Mesenchymal stem cell (in vitro differentiated cells and primary cell): ENCODE results near the gene RASA4B.
"Not testable (repeated sequence)": the region's sequence is repeated elsewhere in the genome, so short reads cannot be mapped to it uniquely, and the experiment has no call there.

ENCODE experiments used
- DNase-seq: peaks from one replicate; pipeline ENCODE4 v3.0.0-alpha.2; 2013
- H2AFZ ChIP-seq: one replicate; pipeline ENCODE4 v1.6.1; 2013; ENCODE audit warnings: low read depth, mild to moderate bottlenecking, control low read depth, inconsistent platforms, low read length, moderate library complexity
- H2AK5ac ChIP-seq: 2 replicates; pipeline ENCODE4 v1.6.1; 2013; ENCODE audit warnings: low read length, moderate library complexity, mild to moderate bottlenecking, inconsistent platforms; ENCODE audit not compliant: severe bottlenecking
- H2BK120ac ChIP-seq: one replicate; pipeline ENCODE4 v1.6.1; 2013; ENCODE audit warnings: low read depth, mild to moderate bottlenecking, inconsistent platforms, low read length, moderate library complexity
- H2BK12ac ChIP-seq, 2 experiments: one replicate each; pipeline ENCODE4 v1.6.1; 2013; ENCODE audit warnings: inconsistent platforms in 2 of 2, low read length in 2 of 2, mild to moderate bottlenecking in 2 of 2, moderate library complexity in 2 of 2, control low read depth in 1 of 2
- H2BK15ac ChIP-seq: one replicate; pipeline ENCODE4 v1.6.1; 2013; ENCODE audit warnings: mild to moderate bottlenecking, low read depth, inconsistent platforms; ENCODE audit not compliant: poor library complexity, severe bottlenecking
- H2BK5ac ChIP-seq: 2 replicates; pipeline ENCODE4 v1.6.1; 2013; ENCODE audit warnings: low read depth, mild to moderate bottlenecking, low read length, control low read depth, inconsistent platforms; ENCODE audit not compliant: poor library complexity, severe bottlenecking
- H3K14ac ChIP-seq, 2 experiments: one replicate each; pipeline ENCODE4 v1.6.1; 2013; ENCODE audit warnings: inconsistent platforms in 2 of 2, low read length in 2 of 2, control low read depth in 1 of 2, mild to moderate bottlenecking in 1 of 2, moderate library complexity in 1 of 2
- H3K18ac ChIP-seq, 2 experiments: one replicate each; pipeline ENCODE4 v1.6.1; 2013; ENCODE audit warnings: inconsistent platforms in 2 of 2, low read length in 2 of 2, control low read depth in 1 of 2, low read depth in 1 of 2, mild to moderate bottlenecking in 1 of 2
- H3K23ac ChIP-seq, 2 experiments: one replicate each; pipeline ENCODE4 v1.6.1; 2013; ENCODE audit warnings: inconsistent platforms in 2 of 2, low read length in 2 of 2, mild to moderate bottlenecking in 2 of 2, moderate library complexity in 2 of 2, control low read depth in 1 of 2
- H3K27ac ChIP-seq: 2 replicates; pipeline ENCODE4 v1.5.1; 2013; ENCODE audit warnings: mild to moderate bottlenecking, moderate library complexity, low read length, control low read depth, inconsistent platforms; ENCODE audit not compliant: poor library complexity, severe bottlenecking
- H3K27me3 ChIP-seq, 2 experiments: 2 replicates each; pipeline versions ENCODE4 v1.6.1 to v1.7.0; 2013; ENCODE audit warnings: low read length in 2 of 2, mild to moderate bottlenecking in 2 of 2, moderate library complexity in 2 of 2, control low read depth in 1 of 2, inconsistent platforms in 1 of 2; ENCODE audit not compliant: control insufficient read depth in 1 of 2, insufficient read depth in 1 of 2
- H3K36me3 ChIP-seq, 2 experiments: 2 replicates each; pipeline versions ENCODE4 v1.6.1 to v1.7.0; 2013; ENCODE audit warnings: low read length in 2 of 2, control low read depth in 1 of 2, inconsistent platforms in 1 of 2, low read depth in 1 of 2, mild to moderate bottlenecking in 1 of 2; ENCODE audit not compliant: insufficient read depth in 2 of 2, control insufficient read depth in 1 of 2
- H3K4ac ChIP-seq, 2 experiments: one replicate each; pipeline ENCODE4 v1.6.1; 2013; ENCODE audit warnings: inconsistent platforms in 2 of 2, low read length in 2 of 2, mild to moderate bottlenecking in 2 of 2, moderate library complexity in 2 of 2, control low read depth in 1 of 2, low read depth in 1 of 2
- H3K4me1 ChIP-seq: 2 replicates; pipeline ENCODE4 v1.6.1; 2013; ENCODE audit warnings: low read depth, low read length, control low read depth; ENCODE audit not compliant: control insufficient read depth, insufficient read depth
- H3K4me2 ChIP-seq: 2 replicates; pipeline ENCODE4 v1.6.1; 2013; ENCODE audit warnings: low read length, mild to moderate bottlenecking, inconsistent platforms; ENCODE audit not compliant: poor library complexity, severe bottlenecking
- H3K4me3 ChIP-seq, 2 experiments: 2 replicates each; pipeline versions ENCODE4 v1.5.1 to v1.7.0; 2013; ENCODE audit warnings: low read length in 2 of 2, mild to moderate bottlenecking in 2 of 2, control low read depth in 1 of 2, low read depth in 1 of 2; ENCODE audit not compliant: insufficient read depth in 1 of 2
- H3K79me1 ChIP-seq: replicated peaks from 2 replicates; pipeline ENCODE4 v1.6.1; 2013; ENCODE audit warnings: mild to moderate bottlenecking, control low read depth, low read length, inconsistent platforms; ENCODE audit not compliant: poor library complexity, severe bottlenecking
- H3K9ac ChIP-seq: 2 replicates; pipeline ENCODE4 v1.7.0; 2013; ENCODE audit warnings: mild to moderate bottlenecking, low read length, moderate library complexity
- H3K9me3 ChIP-seq: 2 replicates; pipeline ENCODE4 v1.7.0; 2013; ENCODE audit warnings: mild to moderate bottlenecking, low read length; ENCODE audit not compliant: control insufficient read depth
- H4K8ac ChIP-seq: one replicate; pipeline ENCODE4 v1.6.1; 2013; ENCODE audit warnings: inconsistent platforms, mild to moderate bottlenecking, low read length, moderate library complexity
- H4K91ac ChIP-seq: one replicate; pipeline ENCODE4 v1.6.1; 2013; ENCODE audit warnings: mild to moderate bottlenecking, low read length, inconsistent platforms
- WGBS: methylation state at CpG from one replicate; pipeline ENCODE4 v1.1.7; 2013; ENCODE audit warnings: mixed read lengths; 5-methylcytosine and 5-hydroxymethylcytosine counted together

RASA4B gene

DNA sequence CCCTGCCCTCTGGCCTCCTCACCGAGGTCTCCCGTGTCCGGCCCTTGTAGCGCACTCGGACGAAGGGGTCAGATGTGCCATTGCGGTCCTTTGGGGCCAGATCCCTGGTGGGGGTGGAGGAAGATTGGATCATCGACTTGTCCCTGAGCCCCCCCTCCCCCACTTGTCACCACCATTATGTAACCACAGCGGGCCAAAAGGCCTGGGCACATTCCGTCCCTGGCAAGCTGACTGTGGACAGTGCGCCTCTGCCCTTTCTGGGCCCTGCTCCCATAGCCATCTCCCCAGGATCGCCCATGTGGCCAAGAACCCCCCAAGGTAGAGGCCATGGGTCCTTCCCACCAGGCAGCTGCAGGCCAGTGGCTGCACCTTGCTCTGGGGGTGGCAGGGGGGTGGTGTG, 14.4 kb downstream of the RASA4B start:
- not testable (repeated sequence) for H3K27me3 ChIP-seq, H3K4me1 ChIP-seq, H3K14ac ChIP-seq, H3K18ac ChIP-seq, H2BK120ac ChIP-seq, H2BK12ac ChIP-seq, H2BK5ac ChIP-seq, H2BK15ac ChIP-seq, H3K23ac ChIP-seq, H2AFZ ChIP-seq, H3K9me3 ChIP-seq, H3K27ac ChIP-seq, H3K79me1 ChIP-seq, DNase-seq, H3K36me3 ChIP-seq, H3K4me2 ChIP-seq, H3K9ac ChIP-seq, H4K91ac ChIP-seq, H4K8ac ChIP-seq, H3K4me3 ChIP-seq, H2AK5ac ChIP-seq, H3K4ac ChIP-seq
- WGBS = no CpG with 5 or more reads among the region's 12 CpGs

DNA sequence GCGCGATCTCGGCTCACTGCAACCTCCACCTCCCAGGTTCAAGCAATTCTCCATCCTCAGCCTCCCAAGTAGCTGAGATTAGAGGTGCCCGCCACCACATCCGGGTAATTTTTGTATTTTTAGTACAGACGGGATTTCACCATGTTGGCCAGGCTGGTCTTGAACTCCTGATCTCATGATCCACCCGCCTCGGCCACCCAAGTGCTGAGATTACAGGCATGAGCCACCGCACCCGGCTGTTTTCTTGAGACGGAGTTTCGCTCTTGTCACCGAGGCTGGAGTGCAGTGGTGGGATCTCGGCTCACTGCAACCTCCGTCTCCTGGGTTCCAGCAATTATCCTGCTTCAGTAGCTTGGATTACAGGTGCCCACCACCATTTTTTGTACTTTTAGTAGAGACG, 19.3 kb downstream of the RASA4B start:
- H3K9ac ChIP-seq, H3K27ac ChIP-seq, H2BK5ac ChIP-seq, H2AK5ac ChIP-seq, H3K23ac ChIP-seq, H2BK12ac ChIP-seq, H4K91ac ChIP-seq, H3K27me3 ChIP-seq, H3K18ac ChIP-seq, H2BK15ac ChIP-seq, H3K4ac ChIP-seq, H3K4me3 ChIP-seq, H3K14ac ChIP-seq, H2AFZ ChIP-seq, H4K8ac ChIP-seq, H3K36me3 ChIP-seq, DNase-seq, H3K9me3 ChIP-seq, H3K4me2 ChIP-seq, H2BK120ac ChIP-seq, H3K4me1 ChIP-seq, H3K79me1 ChIP-seq: not testable (repeated sequence)
- WGBS = no CpG with 5 or more reads among the region's 16 CpGs

DNA sequence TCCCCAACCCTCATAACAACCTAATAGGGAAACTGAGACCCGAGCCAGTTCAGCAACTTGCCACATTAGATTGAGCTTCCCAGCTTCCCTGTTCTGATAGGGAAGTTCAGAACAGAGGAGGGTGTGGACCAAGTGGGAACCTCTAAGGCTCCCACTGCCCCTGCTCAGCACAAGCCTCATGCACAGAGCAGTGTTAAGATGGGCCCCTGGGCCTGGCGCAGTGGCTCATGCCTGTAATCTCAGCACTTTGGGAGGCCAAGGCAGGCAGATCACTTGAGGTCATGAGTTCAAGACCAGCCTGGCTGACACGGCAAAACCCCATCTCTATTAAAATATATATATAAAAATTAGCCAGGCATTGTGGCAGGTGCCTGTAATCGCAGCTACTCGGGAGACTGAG, 20.3 kb downstream of the RASA4B start:
- not testable (repeated sequence) for H3K4me2 ChIP-seq, H4K8ac ChIP-seq, H2BK15ac ChIP-seq, H3K4me3 ChIP-seq, H3K23ac ChIP-seq, H3K27ac ChIP-seq, H3K79me1 ChIP-seq, H2BK120ac ChIP-seq, H3K9me3 ChIP-seq, H4K91ac ChIP-seq, H3K36me3 ChIP-seq, H3K14ac ChIP-seq, H2BK12ac ChIP-seq, H2AFZ ChIP-seq, H3K4me1 ChIP-seq, H3K4ac ChIP-seq, H3K9ac ChIP-seq, H3K18ac ChIP-seq, H3K27me3 ChIP-seq, H2AK5ac ChIP-seq, DNase-seq, H2BK5ac ChIP-seq
- no CpG with 5 or more reads among the region's 5 CpGs for WGBS

DNA sequence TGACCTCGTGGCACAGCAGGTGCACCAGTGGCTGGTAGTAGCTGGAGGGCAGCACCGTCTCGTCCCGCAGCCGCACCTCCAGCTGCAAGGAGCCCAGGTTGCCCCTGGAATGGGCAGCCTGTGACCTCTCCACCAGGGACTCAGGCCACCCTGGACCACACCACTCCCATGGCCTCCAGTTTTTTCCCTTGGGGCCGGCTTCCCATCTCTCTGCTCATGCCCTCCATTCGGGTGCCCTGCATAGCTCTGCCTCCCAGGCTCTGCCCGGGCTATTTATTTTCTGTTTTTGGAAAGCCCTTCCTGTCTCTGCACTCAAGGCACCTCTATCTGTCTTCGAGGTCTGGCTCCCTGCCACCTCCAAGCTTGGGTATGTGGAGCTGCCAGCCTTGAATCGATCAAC, 20.7 kb downstream of the RASA4B start:
- H3K9ac ChIP-seq, H3K14ac ChIP-seq, H2BK15ac ChIP-seq, H3K27ac ChIP-seq, H2AK5ac ChIP-seq, H3K18ac ChIP-seq, H3K4me1 ChIP-seq, H2BK12ac ChIP-seq, H3K4me3 ChIP-seq, DNase-seq, H2BK5ac ChIP-seq, H2BK120ac ChIP-seq, H3K4me2 ChIP-seq, H3K4ac ChIP-seq, H3K23ac ChIP-seq, H3K79me1 ChIP-seq, H2AFZ ChIP-seq, H3K27me3 ChIP-seq, H4K8ac ChIP-seq, H3K36me3 ChIP-seq, H3K9me3 ChIP-seq, H4K91ac ChIP-seq: not testable (repeated sequence)
- no CpG with 5 or more reads among the region's 10 CpGs for WGBS
